NCI-H460 (cell line): ENCODE results near the gene EPHB2. TPM values are rescaled to one million over a fixed set of nuclear protein-coding genes. Genes with fewer than 3 reads are reported as not detected.
A peak's percentile ranks its signal among the peaks of the same experiment; 100 is the strongest.
"Not testable (repeated sequence)": the region's sequence is repeated elsewhere in the genome, so short reads cannot be mapped to it uniquely, and the experiment has no call there.

ENCODE experiments used
- DNase-seq: peaks from one replicate; pipeline ENCODE4 v3.0.0-alpha.2; 2016; ENCODE audit warnings: low read depth; ENCODE audit errors: extremely low read depth
- polyA plus RNA-seq: library from polyadenylated mRNA; depleted of rRNA; stranded (reverse); fragments of >200 nt; gene quantifications from 2 replicates; pipeline ENCODE4 v1.2.3, GENCODE V29; 2014; cell fraction: nucleus; rRNA removed
- total RNA-seq: library from RNA; depleted of rRNA; stranded (reverse); fragments of >200 nt; shearing (Covaris generic); gene quantifications from 2 replicates; pipeline ENCODE4 v1.2.3, GENCODE V29; 2014; rRNA removed

Gene EPHB2
- 0.20 and 0.23 TPM in 2 replicates for total RNA-seq
- polyA plus RNA-seq: not detected in 2 replicates

DNA sequence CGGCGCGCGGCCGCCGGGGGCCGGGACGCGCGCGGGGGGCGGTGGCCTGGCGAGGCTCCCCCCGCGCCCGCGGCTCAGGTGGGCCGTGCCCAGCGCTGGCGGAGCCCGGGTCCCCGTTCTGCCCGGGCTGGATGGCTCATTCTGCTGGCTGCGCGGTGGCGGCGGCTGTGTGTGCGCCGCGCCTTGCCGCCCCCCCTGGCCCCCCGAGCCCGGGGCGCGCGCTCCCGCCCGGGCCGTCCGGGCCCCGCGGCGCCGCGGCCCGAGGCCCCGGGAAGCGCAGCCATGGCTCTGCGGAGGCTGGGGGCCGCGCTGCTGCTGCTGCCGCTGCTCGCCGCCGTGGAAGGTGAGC, at the start of gene EPHB2:
TSS of gene EPHB2 (plus strand) at position 139 of the 349 bp plus-strand sequence. CDS start at position 283, 144 bp downstream.
- DNase-seq: no peak

- DNase-seq: no peak
Observed at GRCh38 chr1:22661880-22662279, 48.8 kb upstream of the EPHB2 start.

DNA sequence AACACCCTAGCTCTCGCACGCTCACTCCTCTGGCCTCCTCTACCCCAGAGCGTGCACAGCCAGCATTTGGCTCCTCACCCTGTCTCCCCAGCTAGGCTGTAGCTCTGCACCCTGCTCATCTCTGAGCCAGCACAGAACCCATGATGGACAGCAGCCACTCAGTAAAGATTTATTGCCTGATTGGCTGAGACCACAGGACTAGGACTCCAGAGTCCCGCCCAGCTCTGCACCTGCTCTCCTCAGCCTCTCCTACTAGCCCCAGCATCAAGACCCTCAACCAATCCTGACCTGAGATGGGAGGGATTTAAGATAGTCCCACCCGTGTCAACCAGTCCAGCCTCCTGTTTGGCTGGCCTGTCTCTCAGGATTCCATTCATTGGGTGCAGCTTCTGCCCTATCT, 48.3 kb upstream of the EPHB2 start:
- no peak for DNase-seq

DNA sequence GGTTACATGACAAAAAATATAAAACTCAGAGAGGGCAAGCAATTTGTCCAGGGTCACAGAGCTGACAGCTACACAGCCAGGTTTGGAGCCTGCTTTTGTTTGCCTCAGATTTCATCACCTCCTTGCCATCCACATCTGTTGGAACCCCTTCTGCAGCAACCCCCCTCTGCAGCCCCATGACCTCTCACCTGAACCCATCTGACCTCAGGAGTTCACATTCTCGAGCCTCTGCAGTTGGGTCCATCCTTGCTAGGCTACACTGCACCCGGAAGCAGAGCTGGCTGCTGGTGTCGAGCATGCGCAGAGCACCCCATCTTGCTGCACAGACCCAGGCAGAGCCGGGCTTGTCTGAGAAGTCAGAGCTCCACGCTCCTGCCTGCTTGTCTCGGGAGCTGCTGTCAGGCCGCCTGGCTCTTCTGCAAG, 47.6 kb upstream of the EPHB2 start:
- DNase-seq: no peak

DNA sequence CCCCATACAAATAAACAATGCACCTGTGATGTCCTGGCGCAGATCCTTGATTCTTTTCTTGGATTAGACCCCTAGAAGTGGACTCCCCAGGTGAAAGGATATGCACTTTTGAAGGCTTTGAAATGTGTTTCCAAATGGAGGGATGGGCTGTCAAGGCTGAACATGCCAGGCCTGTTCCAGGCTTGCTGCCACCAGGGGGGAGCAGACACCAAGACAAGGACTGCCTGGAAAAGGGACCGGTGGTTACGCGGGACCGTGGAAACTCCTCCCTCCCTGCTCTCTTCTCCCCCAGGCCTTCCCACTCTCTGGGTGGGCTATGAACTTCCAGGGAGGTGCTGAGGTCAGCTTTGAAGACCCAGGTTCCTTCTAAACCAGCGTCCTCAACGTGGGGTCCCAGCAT, 44.9 kb upstream of the EPHB2 start:
- DNase-seq: peak; percentile 11

DNA sequence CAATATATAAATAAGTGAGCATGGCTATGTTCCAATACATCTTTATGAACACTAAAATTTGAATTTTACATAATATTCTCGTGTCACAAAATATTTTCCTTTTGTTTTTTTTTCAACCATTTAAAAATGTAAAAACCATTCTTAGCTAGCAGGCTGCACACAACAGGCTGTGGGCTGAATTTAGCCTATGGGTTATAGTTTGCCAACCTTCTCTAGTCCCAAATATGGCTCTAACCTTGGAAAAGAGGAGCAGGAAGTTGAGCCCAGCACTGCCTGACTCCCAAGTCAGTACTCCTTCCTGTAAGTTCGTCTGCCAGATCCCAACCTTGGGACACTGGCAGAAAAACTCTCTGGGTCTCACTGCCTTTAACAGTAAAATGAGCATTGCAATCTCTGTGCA, 44.2 kb upstream of the EPHB2 start:
- no peak for DNase-seq

DNA sequence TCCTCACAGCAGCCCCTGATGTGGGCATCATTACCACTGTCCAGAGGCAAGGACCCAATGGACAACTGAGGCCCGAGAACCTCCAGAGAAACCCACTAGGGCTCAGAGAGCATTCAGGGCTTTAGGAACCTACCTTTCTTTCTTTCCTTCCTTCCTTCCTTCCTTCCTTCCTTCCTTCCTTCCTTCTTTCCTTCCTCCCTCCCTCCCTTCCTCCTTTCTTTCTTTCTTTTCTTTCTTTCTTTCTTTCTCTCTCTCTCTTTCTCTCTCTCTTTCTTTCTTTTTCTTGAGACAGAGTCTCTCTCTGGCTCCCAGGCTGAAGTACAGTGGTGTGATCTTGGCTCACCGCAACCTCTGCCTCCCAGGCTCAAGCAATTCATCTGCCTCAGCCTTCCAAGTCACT, 41.8 kb upstream of the EPHB2 start:
- not testable (repeated sequence) for DNase-seq

GRCh38 chr1:22670352-22670975, 40.2 kb upstream of the EPHB2 start:
- DNase-seq: no peak

DNA sequence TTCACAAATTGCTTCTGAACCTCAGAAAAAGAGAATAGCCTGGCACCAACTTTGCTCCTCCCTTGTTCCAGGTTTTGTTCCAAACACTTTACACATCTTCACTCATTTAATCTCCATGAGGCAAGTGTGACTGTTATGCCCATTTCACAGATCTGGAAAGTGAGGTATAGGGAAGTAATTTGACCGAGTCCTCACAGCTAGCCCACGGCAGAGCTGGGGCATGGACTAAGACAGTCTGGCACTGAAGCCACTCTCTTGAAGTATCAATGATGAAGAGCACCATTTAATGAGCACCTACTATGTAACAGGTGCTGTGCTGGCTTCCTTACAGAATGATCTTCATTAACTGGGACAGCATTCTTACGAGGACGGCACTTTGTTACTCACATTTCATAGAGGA, 38.6 kb upstream of the EPHB2 start:
- DNase-seq: no peak

DNA sequence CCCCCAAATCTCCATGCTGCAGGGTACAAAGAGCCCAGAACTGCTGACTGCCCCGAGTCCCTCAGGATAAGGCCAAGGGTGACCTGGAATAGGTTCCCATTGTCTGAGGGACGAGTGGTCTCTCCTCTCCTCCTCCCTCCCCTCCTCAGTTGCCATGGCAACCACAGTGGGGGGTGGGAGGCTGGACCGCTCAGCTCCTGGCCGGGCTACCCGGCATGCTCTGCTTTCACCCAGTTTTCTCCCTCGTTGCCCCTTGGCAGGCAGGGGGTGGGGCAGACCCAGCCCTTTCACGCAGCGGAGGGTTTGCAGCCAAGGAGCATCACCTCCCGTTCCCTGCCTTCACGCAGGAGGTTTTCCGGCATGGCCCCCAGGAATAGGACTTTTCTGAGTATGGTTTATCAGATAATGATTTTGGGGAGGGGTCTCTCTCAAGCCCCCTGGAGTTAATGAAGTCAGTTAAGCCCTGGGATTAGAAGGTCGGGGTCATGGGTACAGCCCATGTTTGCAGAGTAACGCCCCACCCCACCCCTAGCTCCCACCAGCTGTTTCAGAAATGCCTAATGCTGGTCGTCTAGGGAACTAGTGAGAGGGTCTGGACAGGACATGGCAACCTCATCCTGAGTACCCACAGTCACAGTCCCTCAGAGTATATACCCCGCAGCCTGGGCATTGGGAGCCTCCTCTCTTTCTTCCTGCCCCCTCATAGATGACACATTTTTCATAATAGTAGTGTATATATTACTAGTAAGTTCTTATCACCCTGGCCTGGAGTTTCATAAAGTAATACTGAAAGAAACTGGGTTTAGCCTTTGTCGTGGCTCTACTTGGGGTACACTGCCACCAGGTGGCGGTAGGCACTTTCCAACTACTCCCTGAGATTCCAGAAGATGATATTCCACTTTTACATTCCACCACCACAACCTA, 36.9 kb upstream of the EPHB2 start:
- peak; percentile 26 for DNase-seq

DNA sequence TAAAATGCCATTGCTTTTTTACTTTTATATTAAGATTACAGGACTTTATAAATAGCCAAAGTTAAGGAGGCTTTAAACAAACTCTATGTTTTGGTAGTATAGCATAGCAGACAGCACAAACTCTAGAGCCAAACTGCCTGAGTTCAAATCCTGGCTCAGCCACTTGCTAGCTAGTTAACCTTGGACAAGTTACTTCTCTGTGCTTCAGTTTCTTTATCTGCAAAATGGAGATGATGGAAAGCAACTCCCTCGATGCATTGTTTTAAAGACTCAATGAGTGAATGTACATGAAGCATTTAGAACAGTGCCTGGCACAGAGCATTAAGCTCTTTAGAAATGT, 36.3 kb upstream of the EPHB2 start:
- no peak for DNase-seq

DNA sequence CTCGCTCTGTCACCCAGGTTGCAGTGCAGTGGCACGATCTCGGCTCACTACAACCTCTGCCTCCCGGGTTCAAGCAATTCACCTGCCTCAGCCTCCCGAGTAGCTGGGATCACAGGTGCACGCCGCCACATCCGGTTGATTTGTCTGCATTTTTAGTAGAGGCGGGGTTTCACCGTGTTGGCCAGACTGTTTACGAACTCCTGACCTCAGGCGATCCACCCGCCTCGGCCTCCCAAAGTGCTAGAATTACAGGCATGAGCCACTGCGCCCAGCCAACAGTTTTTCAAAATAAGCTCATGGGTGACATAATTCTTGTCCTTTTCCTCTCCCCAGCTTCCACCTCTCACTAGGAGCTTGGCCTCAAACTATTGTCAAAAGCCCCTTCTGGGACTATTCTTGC, 34.5 kb upstream of the EPHB2 start:
- DNase-seq: not testable (repeated sequence)

GRCh38 chr1:22676916-22677583, 33.6 kb upstream of the EPHB2 start:
- no peak for DNase-seq

GRCh38 chr1:22677931-22678896, 32.4 kb upstream of the EPHB2 start:
- no peak for DNase-seq

- DNase-seq: no peak
Observed at GRCh38 chr1:22680726-22681125, 29.9 kb upstream of the EPHB2 start.

- DNase-seq: no peak
Observed at GRCh38 chr1:22681556-22682276, 28.9 kb upstream of the EPHB2 start.

GRCh38 chr1:22683547-22683946, 27.1 kb upstream of the EPHB2 start:
- no peak for DNase-seq

- DNase-seq: no peak
Observed at GRCh38 chr1:22685591-22686059, 25.0 kb upstream of the EPHB2 start.

- DNase-seq: no peak
Observed at GRCh38 chr1:22687191-22687590, 23.4 kb upstream of the EPHB2 start.

DNA sequence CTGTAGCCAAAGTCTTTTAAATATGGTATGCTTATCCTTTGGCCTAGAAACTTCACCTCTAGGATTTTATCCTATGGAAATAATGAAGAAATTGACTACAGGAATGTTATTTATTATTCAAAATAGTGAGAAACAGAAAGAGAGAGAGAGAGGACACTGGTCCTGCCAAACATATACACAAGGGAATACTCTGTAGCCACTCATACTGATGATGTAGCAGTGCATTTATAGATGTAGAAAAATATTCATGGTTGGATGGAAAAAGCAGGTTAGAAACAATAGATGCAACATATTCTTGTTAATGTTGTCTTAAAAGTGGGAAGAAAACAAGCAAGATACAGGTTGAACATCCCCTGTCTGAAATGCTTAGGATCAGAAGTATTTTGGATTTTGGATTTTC, 22.2 kb upstream of the EPHB2 start:
- no peak for DNase-seq
